ENCODE measurements around the gene LRFN4.

LRFN4 gene

GRCh38 chr11:66858939-66859685 is 2.2 kb downstream of the LRFN4 start:
- DNase-seq = no peak

- DNase-seq = no peak
Observed at GRCh38 chr11:66859686-66860448, 3.0 kb downstream of the LRFN4 start.

- no peak for DNase-seq
Observed at GRCh38 chr11:66860449-66860831, 3.6 kb downstream of the LRFN4 start.

- DNase-seq = no peak
Observed at GRCh38 chr11:66861038-66861773, 4.3 kb downstream of the LRFN4 start.

- DNase-seq = no peak
Observed at GRCh38 chr11:66861774-66862558, 5.1 kb downstream of the LRFN4 start.

GRCh38 chr11:66862559-66863037 is 5.7 kb downstream of the LRFN4 start:
- no peak for DNase-seq

- DNase-seq = no peak
Observed at GRCh38 chr11:66863428-66864125, 6.7 kb downstream of the LRFN4 start.

GRCh38 chr11:66864172-66864901 is 7.5 kb downstream of the LRFN4 start:
- no peak for DNase-seq

GRCh38 chr11:66864924-66865697 is 8.2 kb downstream of the LRFN4 start:
- no peak for DNase-seq

GRCh38 chr11:66866007-66866406 is 9.1 kb downstream of the LRFN4 start:
- no peak for DNase-seq

GRCh38 chr11:66866511-66866986 is 9.7 kb downstream of the LRFN4 start:
- no peak for DNase-seq

- no peak for DNase-seq
Observed at GRCh38 chr11:66867425-66868040, 10.7 kb downstream of the LRFN4 start.

- DNase-seq = no peak
Observed at GRCh38 chr11:66868082-66868725, 11.3 kb downstream of the LRFN4 start.

- peak; percentile 82 for DNase-seq
Observed at GRCh38 chr11:66868726-66869566, 12.1 kb downstream of the LRFN4 start.

- DNase-seq = no peak
Observed at GRCh38 chr11:66869567-66869870, 12.7 kb downstream of the LRFN4 start.

GRCh38 chr11:66870131-66870530 is 13.3 kb downstream of the LRFN4 start:
- DNase-seq = no peak

- DNase-seq = no peak
Observed at GRCh38 chr11:66870616-66871520, 14.0 kb downstream of the LRFN4 start.
